ENCODE measurements around the gene RTEL1. TPM values are rescaled to one million over a fixed set of nuclear protein-coding genes. Genes with fewer than 3 reads are reported as not detected.
"Not testable (repeated sequence)": the region's sequence is repeated elsewhere in the genome, so short reads cannot be mapped to it uniquely, and the experiment has no call there.

Gene RTEL1
- total RNA-seq, 1 donor from 2014 or later: 45.9 TPM

- DNase-seq (ENCODE audit: low spot score): no peak
Observed at GRCh38 chr20:63708301-63709148, 50.4 kb downstream of the RTEL1 start.

GRCh38 chr20:63709149-63709527, 51.0 kb downstream of the RTEL1 start:
- no peak for DNase-seq (ENCODE audit: low spot score)

- DNase-seq (ENCODE audit: low spot score): no peak
Observed at GRCh38 chr20:63711085-63711645, 53.1 kb downstream of the RTEL1 start.

- DNase-seq (ENCODE audit: low spot score): no peak
Observed at GRCh38 chr20:63712191-63712590, 54.1 kb downstream of the RTEL1 start.

- DNase-seq (ENCODE audit: low spot score): no peak
Observed at GRCh38 chr20:63714858-63715257, 56.7 kb downstream of the RTEL1 start.

- no peak for DNase-seq (ENCODE audit: low spot score)
Observed at GRCh38 chr20:63718996-63719395, 60.9 kb downstream of the RTEL1 start.

- not testable (repeated sequence) for DNase-seq (ENCODE audit: low spot score)
Observed at GRCh38 chr20:63722967-63723622, 65.0 kb downstream of the RTEL1 start.

- DNase-seq (ENCODE audit: low spot score): not testable (repeated sequence)
Observed at GRCh38 chr20:63730189-63730733, 72.1 kb downstream of the RTEL1 start.

GRCh38 chr20:63731410-63731809, 73.3 kb downstream of the RTEL1 start:
- DNase-seq (ENCODE audit: low spot score): no peak

- DNase-seq (ENCODE audit: low spot score): no peak
Observed at GRCh38 chr20:63732118-63733095, 74.3 kb downstream of the RTEL1 start.

GRCh38 chr20:63733117-63733516, 75.0 kb downstream of the RTEL1 start:
- DNase-seq (ENCODE audit: low spot score): no peak

- DNase-seq (ENCODE audit: low spot score): no peak
Observed at GRCh38 chr20:63733579-63734081, 75.5 kb downstream of the RTEL1 start.

GRCh38 chr20:63734111-63734945, 76.2 kb downstream of the RTEL1 start:
- DNase-seq (ENCODE audit: low spot score): no peak

- no peak for DNase-seq (ENCODE audit: low spot score)
Observed at GRCh38 chr20:63734946-63735858, 77.1 kb downstream of the RTEL1 start.

- DNase-seq (ENCODE audit: low spot score): no peak
Observed at GRCh38 chr20:63735859-63736718, 78.0 kb downstream of the RTEL1 start, which contains the start of gene LIME1. TSS of gene LIME1 (plus strand) at chr20:63736664. CDS start at chr20:63737550, 886 bp downstream.

- DNase-seq (ENCODE audit: low spot score): no peak
Observed at GRCh38 chr20:63736893-63737694, 79.0 kb downstream of the RTEL1 start.

- no peak for DNase-seq (ENCODE audit: low spot score)
Observed at GRCh38 chr20:63737695-63737944, 79.5 kb downstream of the RTEL1 start.

Measured in ureter (tissue), 1 donor.